ENCODE measurements around the gene CDC42BPB. TPM values are rescaled to one million over a fixed set of nuclear protein-coding genes. Genes with fewer than 3 reads are reported as not detected.

CDC42BPB gene
- total and polyA plus RNA-seq, 8 donors, result 73.4 to 91.4 (median 79.5) TPM

GRCh38 chr14:102907980-102908730, 149.2 kb downstream of the CDC42BPB start:
- DNase-seq (peak in 1 of 4 donors; percentile 65), ATAC-seq (no peak)
- no peaks in the 10 kb centered on the region for H3K9me3 ChIP-seq
- H3K27ac ChIP-seq, result no peak overlapping the region
- H3K4me1 ChIP-seq, result no peaks in the 10 kb centered on the region
- peaks cover 0 to 74% of the 10 kb centered on the region in 2 donors for H3K36me3 ChIP-seq
- no peak for TF ChIP-seq CTCF (IDR thresholded peaks at IDR 0.05)
- H3K27me3 ChIP-seq, result no peaks in the 10 kb centered on the region
- H3K4me3 ChIP-seq, result no peak overlapping the region
- intact Hi-C loops (cut with DNase I), result no loop called here

GRCh38 chr14:102907303-102907844, 150.0 kb downstream of the CDC42BPB start:
- Histone ChIP-seq H3K27me3 (no peaks in the 10 kb centered on the region), H3K36me3 (peaks cover 0 to 77% of the 10 kb centered on the region in 2 donors), H3K27ac (no peak overlapping the region), H3K4me1 (no peaks in the 10 kb centered on the region), H3K9me3 (no peaks in the 10 kb centered on the region), H3K4me3 (no peak overlapping the region)
- intact Hi-C loops (cut with DNase I), result no loop called here
- no peak for TF ChIP-seq CTCF (IDR thresholded peaks at IDR 0.05)
- DNase-seq (peak in 1 of 4 donors; percentile 71), ATAC-seq (no peak)

GRCh38 chr14:102906616-102907302, 150.6 kb downstream of the CDC42BPB start:
- no peaks in the 10 kb centered on the region for H3K9me3 ChIP-seq
- ATAC-seq, result no peak
- no peaks in the 10 kb centered on the region for H3K4me1 ChIP-seq
- no peak overlapping the region for H3K27ac ChIP-seq
- H3K27me3 ChIP-seq, result no peaks in the 10 kb centered on the region
- H3K4me3 ChIP-seq, result no peak overlapping the region
- H3K36me3 ChIP-seq, result peaks cover 0 to 75% of the 10 kb centered on the region in 2 donors
- peak in 1 of 4 donors; percentile 73 for DNase-seq
- TF ChIP-seq CTCF (IDR thresholded peaks at IDR 0.05), result no peak
- intact Hi-C loops (cut with DNase I), result no loop called here

GRCh38 chr14:102905116-102906108, 151.9 kb downstream of the CDC42BPB start:
- Histone ChIP-seq H3K27me3 (no peaks in the 10 kb centered on the region), H3K4me3 (no peak overlapping the region), H3K27ac (no peak overlapping the region), H3K4me1 (peaks cover 0 to 10% of the 10 kb centered on the region in 2 donors), H3K36me3 (peaks cover 0 to 70% of the 10 kb centered on the region in 2 donors), H3K9me3 (no peaks in the 10 kb centered on the region)
- ATAC-seq (no peak), DNase-seq (no peak)
- no peak for TF ChIP-seq CTCF (IDR thresholded peaks at IDR 0.05)
- intact Hi-C loops (cut with DNase I), result no loop called here

Data from left lung (tissue), 10 donors.